Mesenchymal stem cell (in vitro differentiated cells and primary cell): ENCODE data around the gene CHKA.

Experiments used
- DNase-seq: peaks from one replicate; pipeline ENCODE4 v3.0.0-alpha.2; 2013
- H2AFZ ChIP-seq: one replicate; pipeline ENCODE4 v1.6.1; 2013; ENCODE audit warnings: low read depth, mild to moderate bottlenecking, control low read depth, inconsistent platforms, low read length, moderate library complexity
- H2AK5ac ChIP-seq: 2 replicates; pipeline ENCODE4 v1.6.1; 2013; ENCODE audit warnings: low read length, moderate library complexity, mild to moderate bottlenecking, inconsistent platforms; ENCODE audit not compliant: severe bottlenecking
- H2BK120ac ChIP-seq: one replicate; pipeline ENCODE4 v1.6.1; 2013; ENCODE audit warnings: low read depth, mild to moderate bottlenecking, inconsistent platforms, low read length, moderate library complexity
- H2BK12ac ChIP-seq, 2 experiments: one replicate each; pipeline ENCODE4 v1.6.1; 2013; ENCODE audit warnings: inconsistent platforms in 2 of 2, low read length in 2 of 2, mild to moderate bottlenecking in 2 of 2, moderate library complexity in 2 of 2, control low read depth in 1 of 2
- H2BK15ac ChIP-seq: one replicate; pipeline ENCODE4 v1.6.1; 2013; ENCODE audit warnings: mild to moderate bottlenecking, low read depth, inconsistent platforms; ENCODE audit not compliant: poor library complexity, severe bottlenecking
- H2BK5ac ChIP-seq: 2 replicates; pipeline ENCODE4 v1.6.1; 2013; ENCODE audit warnings: low read depth, mild to moderate bottlenecking, low read length, control low read depth, inconsistent platforms; ENCODE audit not compliant: poor library complexity, severe bottlenecking
- H3K14ac ChIP-seq, 2 experiments: one replicate each; pipeline ENCODE4 v1.6.1; 2013; ENCODE audit warnings: inconsistent platforms in 2 of 2, low read length in 2 of 2, control low read depth in 1 of 2, mild to moderate bottlenecking in 1 of 2, moderate library complexity in 1 of 2
- H3K18ac ChIP-seq, 2 experiments: one replicate each; pipeline ENCODE4 v1.6.1; 2013; ENCODE audit warnings: inconsistent platforms in 2 of 2, low read length in 2 of 2, control low read depth in 1 of 2, low read depth in 1 of 2, mild to moderate bottlenecking in 1 of 2
- H3K23ac ChIP-seq, 2 experiments: one replicate each; pipeline ENCODE4 v1.6.1; 2013; ENCODE audit warnings: inconsistent platforms in 2 of 2, low read length in 2 of 2, mild to moderate bottlenecking in 2 of 2, moderate library complexity in 2 of 2, control low read depth in 1 of 2
- H3K27ac ChIP-seq: 2 replicates; pipeline ENCODE4 v1.5.1; 2013; ENCODE audit warnings: mild to moderate bottlenecking, moderate library complexity, low read length, control low read depth, inconsistent platforms; ENCODE audit not compliant: poor library complexity, severe bottlenecking
- H3K27me3 ChIP-seq, 2 experiments: 2 replicates each; pipeline versions ENCODE4 v1.6.1 to v1.7.0; 2013; ENCODE audit warnings: low read length in 2 of 2, mild to moderate bottlenecking in 2 of 2, moderate library complexity in 2 of 2, control low read depth in 1 of 2, inconsistent platforms in 1 of 2; ENCODE audit not compliant: control insufficient read depth in 1 of 2, insufficient read depth in 1 of 2
- H3K36me3 ChIP-seq, 2 experiments: 2 replicates each; pipeline versions ENCODE4 v1.6.1 to v1.7.0; 2013; ENCODE audit warnings: low read length in 2 of 2, control low read depth in 1 of 2, inconsistent platforms in 1 of 2, low read depth in 1 of 2, mild to moderate bottlenecking in 1 of 2; ENCODE audit not compliant: insufficient read depth in 2 of 2, control insufficient read depth in 1 of 2
- H3K4ac ChIP-seq, 2 experiments: one replicate each; pipeline ENCODE4 v1.6.1; 2013; ENCODE audit warnings: inconsistent platforms in 2 of 2, low read length in 2 of 2, mild to moderate bottlenecking in 2 of 2, moderate library complexity in 2 of 2, control low read depth in 1 of 2, low read depth in 1 of 2
- H3K4me1 ChIP-seq: 2 replicates; pipeline ENCODE4 v1.6.1; 2013; ENCODE audit warnings: low read depth, low read length, control low read depth; ENCODE audit not compliant: control insufficient read depth, insufficient read depth
- H3K4me2 ChIP-seq: 2 replicates; pipeline ENCODE4 v1.6.1; 2013; ENCODE audit warnings: low read length, mild to moderate bottlenecking, inconsistent platforms; ENCODE audit not compliant: poor library complexity, severe bottlenecking
- H3K4me3 ChIP-seq, 2 experiments: 2 replicates each; pipeline versions ENCODE4 v1.5.1 to v1.7.0; 2013; ENCODE audit warnings: low read length in 2 of 2, mild to moderate bottlenecking in 2 of 2, control low read depth in 1 of 2, low read depth in 1 of 2; ENCODE audit not compliant: insufficient read depth in 1 of 2
- H3K79me1 ChIP-seq: replicated peaks from 2 replicates; pipeline ENCODE4 v1.6.1; 2013; ENCODE audit warnings: mild to moderate bottlenecking, control low read depth, low read length, inconsistent platforms; ENCODE audit not compliant: poor library complexity, severe bottlenecking
- H3K9ac ChIP-seq: 2 replicates; pipeline ENCODE4 v1.7.0; 2013; ENCODE audit warnings: mild to moderate bottlenecking, low read length, moderate library complexity
- H3K9me3 ChIP-seq: 2 replicates; pipeline ENCODE4 v1.7.0; 2013; ENCODE audit warnings: mild to moderate bottlenecking, low read length; ENCODE audit not compliant: control insufficient read depth
- H4K8ac ChIP-seq: one replicate; pipeline ENCODE4 v1.6.1; 2013; ENCODE audit warnings: inconsistent platforms, mild to moderate bottlenecking, low read length, moderate library complexity
- H4K91ac ChIP-seq: one replicate; pipeline ENCODE4 v1.6.1; 2013; ENCODE audit warnings: mild to moderate bottlenecking, low read length, inconsistent platforms
- WGBS: methylation state at CpG from one replicate; pipeline ENCODE4 v1.1.7; 2013; ENCODE audit warnings: mixed read lengths; 5-methylcytosine and 5-hydroxymethylcytosine counted together

CHKA gene

GRCh38 chr11:68013611-68014156, 107.5 kb downstream of the CHKA start:
- Histone ChIP-seq H3K14ac (peak overlapping the region in 1 of 2 experiments; percentile 55), H4K8ac (peak overlapping the region; percentile 30), H2BK5ac (peak overlapping the region; percentile 11), H3K4me3 (no peak overlapping the region), H3K9ac (peak overlapping the region; percentile 66), H4K91ac (peak overlapping the region; percentile 97), H3K36me3 (peaks cover 5% of the 10 kb centered on the region in 2 experiments), H3K4me1 (peaks cover 67% of the 10 kb centered on the region), H3K27me3 (no peaks in the 10 kb centered on the region), H3K4ac (peak overlapping the region; percentile 21 to 95), H2AK5ac (peak overlapping the region; percentile 61), H3K9me3 (no peaks in the 10 kb centered on the region), H3K23ac (no peak overlapping the region), H3K4me2 (no peak overlapping the region), H2BK12ac (peak overlapping the region; percentile 93 to 99), H3K79me1 (peaks cover 12% of the 10 kb centered on the region), H3K27ac (peak overlapping the region; percentile 80), H2BK120ac (peak overlapping the region; percentile 95), H2BK15ac (peak overlapping the region; percentile 50), H2AFZ (no peak overlapping the region), H3K18ac (peak overlapping the region; percentile 75 to 93)
- no peak for DNase-seq
- 88% methylated on average over 14 of the region's 14 CpGs for whole genome bisulfite sequencing

GRCh38 chr11:68012843-68013610, 108.2 kb downstream of the CHKA start:
- peak overlapping the region; percentile 96 for H2BK5ac ChIP-seq
- H3K23ac ChIP-seq = no peak overlapping the region
- peak overlapping the region; percentile 98 for H2BK15ac ChIP-seq
- peak overlapping the region; percentile 86 to 91 for H3K4ac ChIP-seq
- peak overlapping the region; percentile 88 to 93 for H3K18ac ChIP-seq
- peak overlapping the region; percentile 99 for H4K91ac ChIP-seq
- peak overlapping the region; percentile 100 for H2AK5ac ChIP-seq
- peak overlapping the region; percentile 33 for H3K9ac ChIP-seq
- H3K4me3 ChIP-seq = no peak overlapping the region
- peak overlapping the region; percentile 97 for H4K8ac ChIP-seq
- DNase-seq = peak; percentile 93
- no peaks in the 10 kb centered on the region for H3K9me3 ChIP-seq
- H2BK120ac ChIP-seq = peak overlapping the region; percentile 99
- H3K4me1 ChIP-seq = peaks cover 72% of the 10 kb centered on the region
- no peak overlapping the region for H2AFZ ChIP-seq
- peak overlapping the region; percentile 93 to 99 for H2BK12ac ChIP-seq
- H3K27ac ChIP-seq = peak overlapping the region; percentile 94
- H3K4me2 ChIP-seq = peak overlapping the region; percentile 6
- H3K14ac ChIP-seq = peak overlapping the region in 1 of 2 experiments; percentile 50
- H3K79me1 ChIP-seq = peaks cover 12% of the 10 kb centered on the region
- no peaks in the 10 kb centered on the region for H3K27me3 ChIP-seq
- 52% methylated on average over 15 of the region's 16 CpGs for WGBS
- H3K36me3 ChIP-seq = peaks cover 5% of the 10 kb centered on the region in 2 experiments

- Histone ChIP-seq H3K4me1 (peaks cover 70% of the 10 kb centered on the region), H2BK15ac (peak overlapping the region; percentile 98), H3K9ac (peak overlapping the region; percentile 33), H2AK5ac (peak overlapping the region; percentile 100), H3K79me1 (peaks cover 12% of the 10 kb centered on the region), H3K4ac (peak overlapping the region; percentile 86 to 91), H3K23ac (peak overlapping the region in 1 of 2 experiments; percentile 10), H2BK5ac (peak overlapping the region; percentile 96), H3K9me3 (no peaks in the 10 kb centered on the region), H3K14ac (peak overlapping the region in 1 of 2 experiments; percentile 66), H2BK12ac (peak overlapping the region; percentile 91 to 99), H3K4me2 (no peak overlapping the region), H3K18ac (peak overlapping the region; percentile 83 to 88), H2BK120ac (peak overlapping the region; percentile 99), H4K91ac (peak overlapping the region; percentile 99), H2AFZ (no peak overlapping the region), H3K27ac (peak overlapping the region; percentile 94), H4K8ac (peak overlapping the region; percentile 97), H3K36me3 (peaks cover 5% of the 10 kb centered on the region in 2 experiments), H3K27me3 (no peaks in the 10 kb centered on the region), H3K4me3 (no peak overlapping the region)
- no peak for DNase-seq
- WGBS = 92% methylated on average over 11 of the region's 17 CpGs
These were observed 108.9 kb downstream of the CHKA start for GRCh38 chr11:68012044-68012842.
